Neural crest cell (in vitro differentiated cells): ENCODE results near the gene DBNL. TPM values are rescaled to one million over a fixed set of nuclear protein-coding genes. Genes with fewer than 3 reads are reported as not detected.
"Not testable (repeated sequence)": the region's sequence is repeated elsewhere in the genome, so short reads cannot be mapped to it uniquely, and the experiment has no call there.

ENCODE experiments used
- DNase-seq: peaks from one replicate; pipeline ENCODE4 v3.0.0; 2021; ENCODE audit warnings: low read depth, mixed read lengths, low spot score
- H3K27ac Mint-ChIP-seq: one replicate; pipeline ENCODE4 v1.8.0; 2021; ENCODE audit warnings: mild to moderate bottlenecking, mixed read lengths; ENCODE audit not compliant: unreplicated experiment
- H3K27me3 Mint-ChIP-seq: 2 replicates; pipeline ENCODE4 v1.8.0; 2021; ENCODE audit warnings: low read depth, mild to moderate bottlenecking, mixed read lengths
- H3K36me3 Mint-ChIP-seq: 2 replicates; pipeline ENCODE4 v1.8.0; 2021; ENCODE audit warnings: low read depth, mild to moderate bottlenecking, mixed read lengths
- H3K4me1 Mint-ChIP-seq: 2 replicates; pipeline ENCODE4 v1.8.0; 2021; ENCODE audit warnings: mixed read lengths
- H3K4me3 Mint-ChIP-seq: one replicate; pipeline ENCODE4 v1.8.0; 2021; ENCODE audit warnings: mild to moderate bottlenecking, mixed read lengths
- H3K9me3 Mint-ChIP-seq: 2 replicates; pipeline ENCODE4 v1.8.0; 2021; ENCODE audit warnings: mixed read lengths
- total RNA-seq: library from RNA; stranded (reverse); gene quantifications from 2 replicates; pipeline ENCODE4 v1.2.1, GENCODE V29; 2021
- TF ChIP-seq, protein P1 (sequence below): fragments of 200-600 bp; sonication (generic); conservative IDR thresholded peaks from 2 replicates; pipeline ENCODE4 v1.5.0; 2021; ENCODE audit warnings: antibody characterized with exemption, mild to moderate bottlenecking

Gene DBNL
- total RNA-seq, 1 donor from 2014 or later, result 74.6 TPM

GRCh38 chr7:44031319-44031718, 13.2 kb upstream of the DBNL start:
- not testable (repeated sequence) for H3K36me3 Mint-ChIP-seq, H3K4me1 Mint-ChIP-seq, H3K9me3 Mint-ChIP-seq, DNase-seq, H3K4me3 Mint-ChIP-seq, H3K27ac Mint-ChIP-seq, H3K27me3 Mint-ChIP-seq

DNA sequence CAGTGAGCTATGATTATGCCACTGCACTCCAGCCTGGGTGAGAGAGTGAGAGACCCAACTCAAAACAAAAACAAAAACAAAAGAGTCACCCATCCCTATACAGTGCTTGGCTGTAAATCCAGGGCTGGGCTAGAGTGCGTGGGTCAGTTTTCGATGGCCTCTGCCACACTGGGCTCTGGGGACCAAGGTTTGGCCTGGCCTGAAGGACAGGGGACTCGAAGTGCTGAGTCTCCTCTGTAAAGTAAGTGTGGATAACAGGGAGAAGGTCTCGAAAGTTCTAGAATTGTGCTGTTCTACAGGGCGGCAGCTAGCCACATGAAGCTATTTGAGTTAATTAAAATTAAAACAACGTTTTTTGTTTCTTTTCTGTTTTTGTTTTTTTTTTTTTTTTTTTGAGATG, 12.5 kb upstream of the DBNL start:
- H3K4me3 Mint-ChIP-seq, DNase-seq, H3K27me3 Mint-ChIP-seq, H3K4me1 Mint-ChIP-seq, H3K27ac Mint-ChIP-seq, H3K36me3 Mint-ChIP-seq, H3K9me3 Mint-ChIP-seq: not testable (repeated sequence)

GRCh38 chr7:44033971-44034844, 10.3 kb upstream of the DBNL start:
- not testable (repeated sequence) for H3K36me3 Mint-ChIP-seq, H3K27ac Mint-ChIP-seq, H3K9me3 Mint-ChIP-seq, DNase-seq, H3K4me1 Mint-ChIP-seq, H3K27me3 Mint-ChIP-seq, H3K4me3 Mint-ChIP-seq

DNA sequence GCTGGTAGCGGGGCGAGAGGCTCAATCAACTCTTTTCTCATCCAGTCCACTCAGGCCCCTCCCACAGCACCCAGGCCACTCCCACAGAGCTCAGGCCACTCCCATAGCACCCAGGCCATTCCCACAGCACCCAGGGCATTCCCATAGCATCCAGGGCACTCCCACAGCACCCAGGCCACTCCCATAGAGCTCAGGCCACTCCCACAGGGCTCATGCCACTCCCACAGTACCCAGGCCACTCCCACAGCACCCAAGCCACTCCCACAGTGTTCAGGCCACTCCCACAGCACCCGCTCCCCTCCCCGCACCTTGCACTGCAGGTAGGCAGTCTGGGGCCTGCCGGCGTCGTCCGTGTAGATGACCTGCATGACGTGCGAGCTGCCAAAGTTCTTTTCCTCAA, 8.1 kb upstream of the DBNL start:
- H3K4me3 Mint-ChIP-seq, H3K27ac Mint-ChIP-seq, H3K9me3 Mint-ChIP-seq, H3K36me3 Mint-ChIP-seq, H3K4me1 Mint-ChIP-seq, DNase-seq: not testable (repeated sequence)
- H3K27me3 Mint-ChIP-seq, result peaks cover 13% of the 10 kb centered on the region

GRCh38 chr7:44037951-44038350, 6.6 kb upstream of the DBNL start:
- Mint-ChIP-seq H3K4me3 (peak overlapping the region; percentile 66), H3K27me3 (peaks cover 25% of the 10 kb centered on the region)
- not testable (repeated sequence) for H3K27ac Mint-ChIP-seq, H3K36me3 Mint-ChIP-seq, DNase-seq, H3K9me3 Mint-ChIP-seq, H3K4me1 Mint-ChIP-seq

- not testable (repeated sequence) for H3K36me3 Mint-ChIP-seq, DNase-seq, H3K4me3 Mint-ChIP-seq, H3K27ac Mint-ChIP-seq, H3K4me1 Mint-ChIP-seq, H3K9me3 Mint-ChIP-seq
- H3K27me3 Mint-ChIP-seq, result peaks cover 25% of the 10 kb centered on the region
Measured at GRCh38 chr7:44038553-44038952, 5.9 kb upstream of the DBNL start.

DNA sequence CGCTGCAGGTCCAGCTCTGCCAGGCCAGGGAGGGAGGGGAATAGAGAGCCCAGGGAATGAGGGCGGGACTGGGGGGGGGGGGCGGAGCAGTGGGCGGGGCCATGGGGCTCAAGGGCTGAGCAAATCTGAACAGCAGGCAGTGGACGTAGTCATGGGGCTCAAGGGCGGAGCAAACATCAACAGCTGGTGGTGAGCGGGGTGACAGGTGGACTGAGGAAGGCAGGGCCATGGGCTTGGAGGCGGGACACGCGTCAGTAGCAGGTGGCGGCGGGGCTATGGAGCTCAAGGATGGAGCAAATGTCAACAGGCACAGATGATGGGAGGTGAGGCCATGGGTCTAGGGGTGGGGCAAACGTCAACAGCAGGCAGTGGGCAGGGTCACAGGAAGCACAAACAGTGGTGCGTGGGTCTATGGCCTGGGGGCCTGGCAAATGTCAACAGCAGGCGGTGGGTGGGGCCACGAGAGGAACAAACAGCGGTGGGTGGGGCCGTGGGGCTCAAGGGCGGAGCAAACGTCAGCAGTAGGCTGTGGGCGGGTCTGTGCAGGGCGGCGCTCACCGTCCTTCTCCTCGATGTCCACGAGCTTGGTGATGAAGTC, 5.4 kb upstream of the DBNL start:
- H3K36me3 Mint-ChIP-seq, H3K4me1 Mint-ChIP-seq, H3K9me3 Mint-ChIP-seq: not testable (repeated sequence)
- peak overlapping the region; percentile 76 for H3K4me3 Mint-ChIP-seq
- peaks cover 25% of the 10 kb centered on the region for H3K27me3 Mint-ChIP-seq
- H3K27ac Mint-ChIP-seq, result peak overlapping the region; percentile 67
- DNase-seq, result peak; percentile 69

DNA sequence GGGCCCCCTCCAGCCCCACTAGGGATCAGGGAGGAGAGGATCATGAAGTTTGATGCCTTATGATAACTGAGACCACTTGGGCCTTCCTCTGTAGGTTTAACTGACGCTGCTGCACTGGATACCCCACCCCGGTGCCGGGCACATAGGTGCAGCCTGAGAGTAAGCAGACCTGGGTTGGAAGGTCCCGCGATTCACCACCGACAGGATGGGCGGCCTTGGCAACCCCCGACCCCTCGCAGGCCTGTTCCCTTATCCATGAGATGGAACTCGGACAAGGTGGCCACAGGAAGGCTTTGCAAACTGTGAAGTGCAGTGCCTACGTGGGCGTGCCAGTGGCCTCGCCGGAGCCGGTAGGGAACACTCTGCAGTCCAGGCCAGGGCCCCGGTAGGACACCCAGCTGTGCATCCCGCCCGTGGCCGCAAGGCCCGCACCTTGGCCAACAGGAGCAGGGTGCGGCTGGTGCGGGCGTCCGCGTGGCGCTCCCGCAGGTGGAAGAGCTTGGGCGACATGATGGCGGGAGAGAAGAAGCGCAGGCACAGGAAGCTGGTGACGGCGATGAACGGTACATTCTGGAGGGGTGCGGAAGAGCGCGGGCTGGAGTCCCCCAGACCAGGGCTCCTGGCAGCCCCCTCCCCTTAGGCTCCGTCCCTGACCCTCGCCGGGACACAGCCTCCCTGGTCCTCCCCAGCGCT, 4.6 kb upstream of the DBNL start:
- not testable (repeated sequence) for DNase-seq, H3K4me3 Mint-ChIP-seq, H3K36me3 Mint-ChIP-seq, H3K9me3 Mint-ChIP-seq, H3K27ac Mint-ChIP-seq
- Mint-ChIP-seq H3K4me1 (peaks cover 11% of the 10 kb centered on the region), H3K27me3 (peaks cover 25% of the 10 kb centered on the region)

DNA sequence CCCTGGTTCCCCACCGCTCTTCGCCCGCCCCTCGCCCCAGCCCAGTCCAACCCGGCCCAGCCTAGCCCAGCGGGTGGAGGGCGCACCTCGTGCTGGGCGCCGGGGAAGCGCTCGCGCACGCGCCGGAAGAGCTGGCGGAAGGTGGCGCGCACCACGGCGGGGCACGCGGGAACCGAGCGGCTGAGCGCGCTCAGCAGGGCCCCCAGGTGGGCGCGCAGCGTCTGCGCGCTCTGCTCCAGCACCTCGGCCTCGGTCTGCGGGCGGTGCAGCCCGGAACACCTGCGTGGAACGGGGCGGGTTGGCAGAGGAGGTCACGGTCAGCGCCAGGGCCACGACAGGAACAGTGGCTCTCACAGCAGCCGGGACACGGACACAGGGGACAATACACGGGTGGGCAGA, 4.0 kb upstream of the DBNL start:
- not testable (repeated sequence) for H3K36me3 Mint-ChIP-seq, H3K27ac Mint-ChIP-seq, H3K9me3 Mint-ChIP-seq, H3K4me3 Mint-ChIP-seq, DNase-seq
- TF ChIP-seq, protein P1, sequence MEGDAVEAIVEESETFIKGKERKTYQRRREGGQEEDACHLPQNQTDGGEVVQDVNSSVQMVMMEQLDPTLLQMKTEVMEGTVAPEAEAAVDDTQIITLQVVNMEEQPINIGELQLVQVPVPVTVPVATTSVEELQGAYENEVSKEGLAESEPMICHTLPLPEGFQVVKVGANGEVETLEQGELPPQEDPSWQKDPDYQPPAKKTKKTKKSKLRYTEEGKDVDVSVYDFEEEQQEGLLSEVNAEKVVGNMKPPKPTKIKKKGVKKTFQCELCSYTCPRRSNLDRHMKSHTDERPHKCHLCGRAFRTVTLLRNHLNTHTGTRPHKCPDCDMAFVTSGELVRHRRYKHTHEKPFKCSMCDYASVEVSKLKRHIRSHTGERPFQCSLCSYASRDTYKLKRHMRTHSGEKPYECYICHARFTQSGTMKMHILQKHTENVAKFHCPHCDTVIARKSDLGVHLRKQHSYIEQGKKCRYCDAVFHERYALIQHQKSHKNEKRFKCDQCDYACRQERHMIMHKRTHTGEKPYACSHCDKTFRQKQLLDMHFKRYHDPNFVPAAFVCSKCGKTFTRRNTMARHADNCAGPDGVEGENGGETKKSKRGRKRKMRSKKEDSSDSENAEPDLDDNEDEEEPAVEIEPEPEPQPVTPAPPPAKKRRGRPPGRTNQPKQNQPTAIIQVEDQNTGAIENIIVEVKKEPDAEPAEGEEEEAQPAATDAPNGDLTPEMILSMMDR, result peak; percentile 39
- H3K4me1 Mint-ChIP-seq, result peaks cover 16% of the 10 kb centered on the region
- H3K27me3 Mint-ChIP-seq, result peaks cover 25% of the 10 kb centered on the region
